Psoas muscle (tissue), 8 donors: ENCODE data around the gene HMG20B. TPM values are rescaled to one million over a fixed set of nuclear protein-coding genes. Genes with fewer than 3 reads are reported as not detected.

Source experiments
- ATAC-seq, 4 donors: fragments of 200-7000 bp; cut with Tn5 transposase; one replicate each; pipeline ENCODE4 v1.9.1; 2020; ENCODE audit warnings: moderate library complexity in 3 of 4, mild to moderate bottlenecking in 2 of 4
- DNase-seq, 2 donors: peaks; one replicate each; pipeline ENCODE4 v3.0.0-alpha.2; 2020
- H3K27ac ChIP-seq: fragments of 200-600 bp; one replicate; pipeline ENCODE4 v1.8.0; 2022
- H3K27me3 ChIP-seq, 3 donors: fragments of 200-600 bp in 1 of 3; one replicate each; pipeline versions ENCODE4 v1.6.1 to v1.8.0; 2013 to 2022; ENCODE audit warnings: low read length in 2 of 3, mild to moderate bottlenecking in 2 of 3, moderate library complexity in 1 of 3; ENCODE audit not compliant: insufficient read depth in 3 of 3
- H3K36me3 ChIP-seq, 2 donors: fragments of 200-600 bp in 1 of 2; one replicate each; pipeline versions ENCODE4 v1.6.1 to v1.8.0; 2013 to 2022; ENCODE audit warnings: low read depth in 1 of 2, mild to moderate bottlenecking in 1 of 2, moderate library complexity in 1 of 2; ENCODE audit not compliant: insufficient read depth in 1 of 2
- H3K4me1 ChIP-seq: fragments of 200-600 bp; one replicate; pipeline ENCODE4 v1.8.0; 2022
- H3K4me3 ChIP-seq: fragments of 200-600 bp; one replicate; pipeline ENCODE4 v1.8.0; 2022; ENCODE audit warnings: mild to moderate bottlenecking
- H3K9me3 ChIP-seq: fragments of 200-600 bp; one replicate; pipeline ENCODE4 v1.8.0; 2022
- CTCF ChIP-seq: fragments of 200-600 bp; IDR thresholded peaks from one replicate; pipeline ENCODE4 v1.8.0; 2022; ENCODE audit warnings: antibody characterized with exemption
- WGBS, 3 donors: extraction: QIAGEN DNeasy Blood & Tissue Kit; methylation state at CpG; one replicate each; pipeline versions ENCODE4 v1.1.6 to v1.1.7; 2013; 5-methylcytosine and 5-hydroxymethylcytosine counted together
- intact Hi-C, 2 donors: fragments of 100-400 bp; cut with DNase I; formaldehyde crosslinking; loops; one replicate each; pipeline versions ENCODE4 v1.11.0 to v1.14.2; 2022
- polyA plus RNA-seq, 3 donors: library from polyadenylated mRNA; stranded (reverse); fragments of 200-250 nt; gene quantifications; one replicate each; pipeline ENCODE4 v1.2.3, GENCODE V29; 2013
- total RNA-seq, 4 donors: library from RNA; stranded (reverse); fragmentation: NEBNext Ultra II Directional in 2 of 4; extraction: Animal tissue kit (Norgen Biotek cat#: 25700) in 2 of 4; gene quantifications; one replicate each; pipeline versions ENCODE4 v1.2.1 to v1.2.4, GENCODE V29; 2021 to 2023
- donor health status: healthy with polysubstance abuse.
- donor health status: DM: no; HTN: no; CAD: no; lungs with moderate emphysema.
- donor health status: Bipolar disorder and iron deficiency.
- donor health status: healthy.
- donor health status: DM: yes; HTN: yes; CAD: no.
- donor health status: DM: no; HTN: no; CAD: no.
- donor health status: DM: no; HTN: no; CAD: no.
- donor health status: DM: yes; HTN: yes; CAD: no.

Gene HMG20B
- total and polyA plus RNA-seq, 7 donors: 14.3 to 27.2 (median 24.7) TPM

GRCh38 chr19:3556423-3556977 is 16.2 kb upstream of the HMG20B start:
- ATAC-seq: no peak
- peak overlapping the region; percentile 76 for H3K27ac ChIP-seq
- no peaks in the 10 kb centered on the region for H3K27me3 ChIP-seq
- DNase-seq: no peak
- no peaks in the 10 kb centered on the region for H3K9me3 ChIP-seq
- H3K4me3 ChIP-seq: peak overlapping the region; percentile 75
- H3K4me1 ChIP-seq: peaks cover 8% of the 10 kb centered on the region
- TF ChIP-seq CTCF: no peak
- H3K36me3 ChIP-seq: no peaks in the 10 kb centered on the region
- intact Hi-C loops: loop anchor here in 1 of 2 donors (2.0 to 10.0 kb wide), 2 partner anchors 72 to 148 kb away; partner anchors contain the start of genes PIP5K1C and TJP3
- WGBS, 3 donors: 22 to 36% (median 24%) methylated on average over 9 of the region's 9 CpGs

- Histone ChIP-seq H3K36me3 (no peaks in the 10 kb centered on the region), H3K27ac (peak overlapping the region; percentile 76), H3K4me1 (peaks cover 8% of the 10 kb centered on the region), H3K4me3 (peak overlapping the region; percentile 75), H3K27me3 (no peaks in the 10 kb centered on the region), H3K9me3 (no peaks in the 10 kb centered on the region)
- intact Hi-C loops: loop anchor here in 1 of 2 donors (2.0 to 10.0 kb wide), 2 partner anchors 72 to 148 kb away; partner anchors contain the start of genes PIP5K1C and TJP3
- ATAC-seq: peak; percentile 12 to 30 (median 18)
- no peak for TF ChIP-seq CTCF
- WGBS, 3 donors: 0 to 1% (median 0%) methylated on average over 29 to 60 of the region's 60 CpGs
- DNase-seq: peak; percentile 61 to 76
Observed at GRCh38 chr19:3556978-3557460, 15.7 kb upstream of the HMG20B start.

GRCh38 chr19:3557461-3558248 is 15.1 kb upstream of the HMG20B start, which contains the start of gene MFSD12:
Gene MFSD12, minus strand, starts transcription at chr19:3557586. Its CDS starts 183 bp downstream, at chr19:3557403.
- H3K4me1 ChIP-seq: peaks cover 8% of the 10 kb centered on the region
- H3K27ac ChIP-seq: peak within 1 kb of the TSS; percentile 76
- no peak for TF ChIP-seq CTCF
- no peaks in the 10 kb centered on the region for H3K27me3 ChIP-seq
- H3K4me3 ChIP-seq: peak within 1 kb of the TSS; percentile 75
- DNase-seq (peak; percentile 97 to 98), ATAC-seq (peak; percentile 98)
- no peaks in the 10 kb centered on the region for H3K9me3 ChIP-seq
- H3K36me3 ChIP-seq: no peaks in the 10 kb centered on the region
- 0 to 1% (median 0%) methylated on average over 58 to 81 of the region's 81 CpGs for WGBS, 3 donors
- intact Hi-C loops: loop anchor here in 1 of 2 donors (2.0 to 10.0 kb wide), 2 partner anchors 71 to 147 kb away; partner anchors contain the start of genes PIP5K1C and TJP3

GRCh38 chr19:3563709-3564524 is 8.8 kb upstream of the HMG20B start:
- intact Hi-C loops: no loop called here
- WGBS, 3 donors: 67 to 78% (median 71%) methylated on average over 14 to 17 of the region's 17 CpGs

More at GRCh38 chr19:3563709-3564524, 8.8 kb upstream of the HMG20B start:
- TF ChIP-seq CTCF: no peak
- Histone ChIP-seq H3K9me3 (no peaks in the 10 kb centered on the region), H3K4me1 (no peaks in the 10 kb centered on the region), H3K36me3 (no peaks in the 10 kb centered on the region), H3K27ac (no peak overlapping the region), H3K4me3 (no peak overlapping the region), H3K27me3 (peaks cover 0 to 2% (median 0%) of the 10 kb centered on the region in 3 donors)
- ATAC-seq: no peak
- DNase-seq: no peak
